Measurements from ENCODE around the gene GATAD2A. TPM values are rescaled to one million over a fixed set of nuclear protein-coding genes. Genes with fewer than 3 reads are reported as not detected.
A peak's percentile ranks its signal among the peaks of the same experiment; 100 is the strongest.

GATAD2A gene
- total and polyA plus RNA-seq, 2 of the 13 experiments (the other 11 are each of a cell fraction or from before 2014, with no cell fraction given), result 16.8 to 28.6 TPM

- TF ChIP-seq ZNF275 (CRISPR knock-in tag; IDR thresholded peaks at IDR 0.05; ENCODE audit: borderline replicate concordance) (no peak), POGK (CRISPR knock-in tag; conservative IDR thresholded peaks at IDR 0.05) (no peak), STAT5B (CRISPR knock-in tag; IDR thresholded peaks at IDR 0.05) (no peak)
Measured at GRCh38 chr19:19486343-19487076, 81.0 kb downstream of the GATAD2A start (continued).

- DNase-seq (ENCODE audit: low spot score) (no peak), FAIRE-seq (no peak), ATAC-seq (no peak)
- 80% methylated on average over 1 of the region's 9 CpGs for WGBS (ENCODE audit: low lambda C conversion rate)
- BruUV-seq (replicated peaks), result no TSS peak
- H3K27me3 ChIP-seq (ENCODE audit: control insufficient read depth in 1 of 2, insufficient read depth in 2 of 2, low read length in 2 of 2), result no peaks in the 10 kb centered on the region
- peaks cover 47% of the 10 kb centered on the region for H3K4me1 ChIP-seq (ENCODE audit: insufficient read depth, low read length)
- peaks cover 3% of the 10 kb centered on the region; the same call in 1 of the 2 replicates for H4K20me1 ChIP-seq (ENCODE audit: insufficient read depth, low read length)
- no peaks in the 10 kb centered on the region for H3K9me3 ChIP-seq (ENCODE audit: low read length)
- H3K4me2 ChIP-seq (ENCODE audit: low read depth, low read length), result no peak overlapping the region
- intact Hi-C loops (cut with micrococcal nuclease; ENCODE audit: unreplicated experiment), result loop anchor here (5.0 kb wide), 1 partner anchor 80 kb away; the partner anchor contains the start of gene GATAD2A
- in situ Hi-C loops (cut with HindIII; ENCODE audit: extremely low pct_ligation_motif_present, low pct_unique_long_range_greater_than_20kb), result no loop called here
- H2AFZ ChIP-seq (ENCODE audit: low read length), result no peak overlapping the region
- H3K36me3 ChIP-seq (replicated peaks in 1 of 2; ENCODE audit: control insufficient read depth in 1 of 2, insufficient read depth in 2 of 2, low read length in 2 of 2), result peaks cover 12 to 32% of the 10 kb centered on the region in 2 experiments; a peak in 4 of 5 replicates
- peaks cover 6% of the 10 kb centered on the region for H3K79me2 ChIP-seq (ENCODE audit: insufficient read depth, low read length)
- POLR2A ChIA-PET, result no interaction called here
- H3K9ac ChIP-seq (ENCODE audit: insufficient read depth, low read depth, low read length), result no peak overlapping the region
- TF ChIP-seq FOXJ3 (CRISPR knock-in tag; IDR thresholded peaks at IDR 0.05; ENCODE audit: borderline replicate concordance) (no peak), SMYD3 (CRISPR knock-in tag; IDR thresholded peaks at IDR 0.05) (no peak), ZNF670 (CRISPR knock-in tag; IDR thresholded peaks at IDR 0.05; ENCODE audit: borderline replicate concordance) (no peak), SUZ12 (IDR thresholded peaks at IDR 0.05; ENCODE audit: low read depth, low read length) (no peak), RFX3 (CRISPR knock-in tag; IDR thresholded peaks at IDR 0.05) (no peak), TCF7 (IDR thresholded peaks at IDR 0.05; ENCODE audit: low read depth) (no peak)
- CTCF ChIA-PET (ENCODE audit: low intra/inter-chr PET ratio, low total read pairs), result no interaction called here
- no peak overlapping the region for H3K4me3 ChIP-seq (replicated peaks in 1 of 3; ENCODE audit: insufficient read depth in 1 of 3, low read depth in 2 of 3, low read length in 3 of 3)
- peak overlapping the region; percentile 4 for H3K27ac ChIP-seq (ENCODE audit: extremely low read length, insufficient read depth, low read length)
Measured at GRCh38 chr19:19487077-19487949, 81.8 kb downstream of the GATAD2A start.
